Measurements from ENCODE around the gene CHAT.

GRCh38 chr10:49567810-49568209 lies 46.0 kb upstream of the CHAT start:
- TF ChIP-seq POLR2A (IDR thresholded peaks at IDR 0.05) (no peak), CTCF (IDR thresholded peaks at IDR 0.05) (no peak), EP300 (IDR thresholded peaks at IDR 0.05) (no peak), POLR2AphosphoS5 (IDR thresholded peaks at IDR 0.05) (no peak)

Data from gastroesophageal sphincter (tissue), 3 donors.